ENCODE measurements around the gene IRGQ. TPM values are rescaled to one million over a fixed set of nuclear protein-coding genes. Genes with fewer than 3 reads are reported as not detected.

Gene IRGQ
- total RNA-seq, 1 experiment from 2014 or later = 24.1 TPM

- peak; percentile 81 for TF ChIP-seq CTCF (conservative IDR thresholded peaks at IDR 0.05)
- Histone ChIP-seq H3K9ac (ENCODE audit: extremely low read depth, insufficient read length, low read length) (no peak overlapping the region), H3K79me2 (ENCODE audit: insufficient read depth, low read length) (no peaks in the 10 kb centered on the region), H3K23me2 (ENCODE audit: insufficient read length, low read depth, low read length, poor library complexity, severe bottlenecking) (peaks cover 5% of the 10 kb centered on the region), H3K23ac (ENCODE audit: insufficient read length, low read depth, low read length) (no peak overlapping the region), H3K4me2 (ENCODE audit: insufficient read depth, insufficient read length, low read length) (peak overlapping the region; percentile 56), H2BK5ac (ENCODE audit: insufficient read length, low read length) (no peak overlapping the region), H4K5ac (ENCODE audit: insufficient read length, low read depth, low read length) (no peak overlapping the region), H3K27me3 (ENCODE audit: insufficient read depth, low read length) (no peaks in the 10 kb centered on the region), H3K18ac (ENCODE audit: insufficient read length, low read depth, low read length) (no peak overlapping the region), H4K8ac (replicated peaks; ENCODE audit: insufficient read length, low read depth, low read length) (no peak overlapping the region), H2AK5ac (ENCODE audit: insufficient read length, low read length) (no peak overlapping the region), H3K56ac (ENCODE audit: insufficient read length, low read depth, low read length) (no peak overlapping the region), H4K20me1 (ENCODE audit: control insufficient read depth, insufficient read depth, insufficient read length) (no peaks in the 10 kb centered on the region), H3K4me1 (ENCODE audit: insufficient read depth, low read length) (no peaks in the 10 kb centered on the region), H3T11ph (ENCODE audit: low read length) (no peak overlapping the region), H2BK15ac (ENCODE audit: low read depth, low read length) (no peak overlapping the region), H3K79me1 (ENCODE audit: insufficient read depth, low read depth, low read length, poor library complexity, severe bottlenecking) (no peaks in the 10 kb centered on the region), H2BK20ac (ENCODE audit: low read depth, low read length, poor library complexity, severe bottlenecking) (no peak overlapping the region), H4K91ac (ENCODE audit: insufficient read length, low read depth, low read length) (no peak overlapping the region), H3K4ac (ENCODE audit: low read depth, low read length) (no peak overlapping the region), H2AFZ (ENCODE audit: low read length) (no peak overlapping the region), H3K9me3 (ENCODE audit: control insufficient read depth, low read depth, low read length) (no peaks in the 10 kb centered on the region), H3K14ac (ENCODE audit: insufficient read depth, low read length) (no peak overlapping the region), H2BK120ac (ENCODE audit: low read depth, low read length, poor library complexity, severe bottlenecking) (no peak overlapping the region), H2BK12ac (ENCODE audit: insufficient read length, low read depth, low read length) (no peak overlapping the region), H3K27ac (ENCODE audit: insufficient read length, low read depth, low read length) (no peak overlapping the region)
- Mint-ChIP-seq H3K27ac (no peak overlapping the region), H3K36me3 (ENCODE audit: insufficient read depth in 1 of 3, low read depth in 3 of 3) (peaks cover 20 to 37% (median 28%) of the 10 kb centered on the region in 3 experiments), H3K9me3 (peaks cover 6 to 7% of the 10 kb centered on the region in 2 experiments; a peak in 4 of 5 replicates), H3K4me3 (peak overlapping the region; percentile 79 to 97; a peak in 4 of 5 replicates), H3K4me1 (peaks cover 15 to 19% of the 10 kb centered on the region in 2 experiments), H3K27me3 (ENCODE audit: low read depth) (peaks cover 5% of the 10 kb centered on the region)
- no CpG with 5 or more reads among the region's 62 CpGs for WGBS (ENCODE audit: extremely low coverage, insufficient read length, low lambda C conversion rate)
- peak; percentile 92 for DNase-seq
Measured at GRCh38 chr19:43534816-43535761, 60.8 kb downstream of the IRGQ start.

Other genes starting within 250 kb of the IRGQ start
- gene CD177, start 242.4 kb downstream of the IRGQ start, total RNA-seq (2021) = 0.09 TPM in 1 of 2 replicates, not detected in the other
- gene TEX101, start 181.2 kb downstream of the IRGQ start, total RNA-seq (2021) = not detected in 2 replicates
- 1.8 TPM in 2 replicates for gene LYPD3, start 130.5 kb downstream of the IRGQ start, total RNA-seq (2021)
- 6.7 and 8.5 TPM in 2 replicates for gene PHLDB3, start 91.4 kb downstream of the IRGQ start, total RNA-seq (2021)
- gene ETHE1, start 68.9 kb downstream of the IRGQ start, total RNA-seq (2021) = 18.8 and 20.4 TPM in 2 replicates
- gene ZNF575, start 62.9 kb downstream of the IRGQ start, total RNA-seq (2021) = not detected in 2 replicates
- 38.0 and 42.8 TPM in 2 replicates for gene XRCC1, start 20.6 kb downstream of the IRGQ start, total RNA-seq (2021)
- 11.4 and 11.9 TPM in 2 replicates for gene PINLYP, start 20.3 kb downstream of the IRGQ start, total RNA-seq (2021)
- gene ZNF576, start 461 bp upstream of the IRGQ start, total RNA-seq (2021) = 16.3 and 19.7 TPM in 2 replicates
- 0.44 and 0.70 TPM in 2 replicates for gene SRRM5, start 16.0 kb upstream of the IRGQ start, total RNA-seq (2021)
- gene ZNF428, start 23.5 kb upstream of the IRGQ start, total RNA-seq (2021) = 30.3 and 31.3 TPM in 2 replicates
- 10.2 and 12.5 TPM in 2 replicates for gene CADM4, start 43.7 kb upstream of the IRGQ start, total RNA-seq (2021)
- 13.7 and 15.7 TPM in 2 replicates for gene PLAUR, start 74.0 kb upstream of the IRGQ start, total RNA-seq (2021)
- gene IRGC, start 119.9 kb upstream of the IRGQ start, total RNA-seq (2021) = not detected in 2 replicates
- gene SMG9, start 158.8 kb upstream of the IRGQ start, total RNA-seq (2021) = 47.9 and 52.2 TPM in 2 replicates
- 0.26 TPM in 1 of 2 replicates, not detected in the other for gene KCNN4, start 184.8 kb upstream of the IRGQ start, total RNA-seq (2021)
- gene LYPD5, start 206.3 kb upstream of the IRGQ start, total RNA-seq (2021) = 0.50 TPM in 2 replicates
- 10.4 and 11.6 TPM in 2 replicates for gene ZNF283, start 231.2 kb upstream of the IRGQ start, total RNA-seq (2021)